Nephron (organoid): ENCODE results near the gene PLCXD3.

ENCODE experiments used
- H3K27ac Mint-ChIP-seq, 3 experiments: 2 replicates each; pipeline ENCODE4 v1.8.0; 2020; ENCODE audit warnings: mixed read lengths in 3 of 3, mild to moderate bottlenecking in 2 of 3, moderate library complexity in 1 of 3
- H3K27me3 Mint-ChIP-seq: 2 replicates; pipeline ENCODE4 v1.8.0; 2021; ENCODE audit warnings: low read depth, mild to moderate bottlenecking, moderate library complexity, mixed read lengths
- H3K36me3 Mint-ChIP-seq: 2 replicates; pipeline ENCODE4 v1.8.0; 2020; ENCODE audit warnings: low read depth, mixed read lengths
- H3K4me1 Mint-ChIP-seq: 2 replicates; pipeline ENCODE4 v1.8.0; 2020; ENCODE audit warnings: mixed read lengths
- H3K4me3 Mint-ChIP-seq, 3 experiments: 2 replicates each; pipeline ENCODE4 v1.8.0; 2020; ENCODE audit warnings: mild to moderate bottlenecking in 3 of 3, mixed read lengths in 3 of 3, moderate library complexity in 2 of 3
- H3K9me3 Mint-ChIP-seq: 2 replicates; pipeline ENCODE4 v1.8.0; 2020; ENCODE audit warnings: mixed read lengths
- TF ChIP-seq, protein P1 (sequence below), 3 experiments: fragments of 200-600 bp; sonication (generic); IDR thresholded peaks; one replicate each; pipeline ENCODE4 v1.5.0; 2021; ENCODE audit warnings: antibody characterized with exemption in 3 of 3; ENCODE audit not compliant: unreplicated experiment in 3 of 3

PLCXD3 gene

GRCh38 chr5:41432481-41433253, 77.7 kb downstream of the PLCXD3 start:
- no peak overlapping the region for H3K27ac Mint-ChIP-seq
- no peak overlapping the region for H3K4me3 Mint-ChIP-seq
- TF ChIP-seq, protein P1, sequence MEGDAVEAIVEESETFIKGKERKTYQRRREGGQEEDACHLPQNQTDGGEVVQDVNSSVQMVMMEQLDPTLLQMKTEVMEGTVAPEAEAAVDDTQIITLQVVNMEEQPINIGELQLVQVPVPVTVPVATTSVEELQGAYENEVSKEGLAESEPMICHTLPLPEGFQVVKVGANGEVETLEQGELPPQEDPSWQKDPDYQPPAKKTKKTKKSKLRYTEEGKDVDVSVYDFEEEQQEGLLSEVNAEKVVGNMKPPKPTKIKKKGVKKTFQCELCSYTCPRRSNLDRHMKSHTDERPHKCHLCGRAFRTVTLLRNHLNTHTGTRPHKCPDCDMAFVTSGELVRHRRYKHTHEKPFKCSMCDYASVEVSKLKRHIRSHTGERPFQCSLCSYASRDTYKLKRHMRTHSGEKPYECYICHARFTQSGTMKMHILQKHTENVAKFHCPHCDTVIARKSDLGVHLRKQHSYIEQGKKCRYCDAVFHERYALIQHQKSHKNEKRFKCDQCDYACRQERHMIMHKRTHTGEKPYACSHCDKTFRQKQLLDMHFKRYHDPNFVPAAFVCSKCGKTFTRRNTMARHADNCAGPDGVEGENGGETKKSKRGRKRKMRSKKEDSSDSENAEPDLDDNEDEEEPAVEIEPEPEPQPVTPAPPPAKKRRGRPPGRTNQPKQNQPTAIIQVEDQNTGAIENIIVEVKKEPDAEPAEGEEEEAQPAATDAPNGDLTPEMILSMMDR (IDR thresholded peaks at IDR 0.05; ENCODE audit: unreplicated experiment in 3 of 3): no peak
- no peaks in the 10 kb centered on the region for H3K9me3 Mint-ChIP-seq
- no peaks in the 10 kb centered on the region for H3K27me3 Mint-ChIP-seq
- no peaks in the 10 kb centered on the region for H3K4me1 Mint-ChIP-seq
- H3K36me3 Mint-ChIP-seq: no peaks in the 10 kb centered on the region

DNA sequence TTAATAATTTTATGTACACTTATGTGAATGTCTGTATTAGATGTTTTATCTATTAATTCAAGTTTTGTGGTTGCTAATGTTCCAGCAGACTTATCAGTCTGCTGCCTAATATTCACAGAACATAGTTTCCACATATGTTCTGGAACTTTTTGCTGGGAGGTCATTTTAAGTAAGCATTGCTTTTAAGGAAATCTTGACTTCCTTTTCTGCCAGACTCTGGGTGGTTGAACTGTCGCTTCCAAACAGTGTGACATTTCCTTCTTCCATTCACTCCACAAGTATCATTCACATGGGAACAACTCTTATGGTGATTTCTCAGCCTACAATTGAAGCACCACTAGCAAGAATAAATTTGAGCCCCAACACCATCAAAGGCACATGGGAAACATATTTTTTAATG, 82.9 kb downstream of the PLCXD3 start:
- H3K4me1 Mint-ChIP-seq: no peaks in the 10 kb centered on the region
- no peak overlapping the region for H3K4me3 Mint-ChIP-seq
- TF ChIP-seq, protein P1 (IDR thresholded peaks at IDR 0.05; ENCODE audit: unreplicated experiment in 3 of 3): no peak
- H3K27ac Mint-ChIP-seq: no peak overlapping the region
- no peaks in the 10 kb centered on the region for H3K27me3 Mint-ChIP-seq
- no peaks in the 10 kb centered on the region for H3K9me3 Mint-ChIP-seq
- no peaks in the 10 kb centered on the region for H3K36me3 Mint-ChIP-seq

- no peaks in the 10 kb centered on the region for H3K9me3 Mint-ChIP-seq
- no peak overlapping the region for H3K4me3 Mint-ChIP-seq
- no peaks in the 10 kb centered on the region for H3K4me1 Mint-ChIP-seq
- H3K36me3 Mint-ChIP-seq: no peaks in the 10 kb centered on the region
- H3K27ac Mint-ChIP-seq: no peak overlapping the region
- no peaks in the 10 kb centered on the region for H3K27me3 Mint-ChIP-seq
- TF ChIP-seq, protein P1 (IDR thresholded peaks at IDR 0.05; ENCODE audit: unreplicated experiment in 3 of 3): no peak
Measured at GRCh38 chr5:41425736-41426135, 84.7 kb downstream of the PLCXD3 start.

- H3K4me3 Mint-ChIP-seq: no peak overlapping the region
- no peak overlapping the region for H3K27ac Mint-ChIP-seq
- no peaks in the 10 kb centered on the region for H3K9me3 Mint-ChIP-seq
Measured at GRCh38 chr5:41420492-41421067, 89.8 kb downstream of the PLCXD3 start.

GRCh38 chr5:41418220-41419031, 92.0 kb downstream of the PLCXD3 start:
- TF ChIP-seq, protein P1 (IDR thresholded peaks at IDR 0.05; ENCODE audit: unreplicated experiment in 3 of 3): no peak
- no peaks in the 10 kb centered on the region for H3K9me3 Mint-ChIP-seq
- no peaks in the 10 kb centered on the region for H3K36me3 Mint-ChIP-seq
- H3K27me3 Mint-ChIP-seq: no peaks in the 10 kb centered on the region
- H3K4me1 Mint-ChIP-seq: peaks cover 5% of the 10 kb centered on the region
- no peak overlapping the region for H3K4me3 Mint-ChIP-seq
- H3K27ac Mint-ChIP-seq: no peak overlapping the region

More at GRCh38 chr5:41420492-41421067, 89.8 kb downstream of the PLCXD3 start:
- Mint-ChIP-seq H3K36me3 (no peaks in the 10 kb centered on the region), H3K27me3 (no peaks in the 10 kb centered on the region), H3K4me1 (peaks cover 5% of the 10 kb centered on the region)
- TF ChIP-seq, protein P1 (IDR thresholded peaks at IDR 0.05; ENCODE audit: unreplicated experiment in 3 of 3): no peak
